Measurements from ENCODE around the gene GBP6.

- TF ChIP-seq POLR2A (IDR thresholded peaks at IDR 0.05): no peak
- TF ChIP-seq CTCF (IDR thresholded peaks at IDR 0.05): no peak
- no peak for TF ChIP-seq EP300 (IDR thresholded peaks at IDR 0.05)
- TF ChIP-seq POLR2AphosphoS5 (IDR thresholded peaks at IDR 0.05): no peak
These were observed 26.8 kb downstream of the GBP6 start for GRCh38 chr1:89390707-89391106.

All from gastroesophageal sphincter (tissue), 3 donors.